Neural crest cell (in vitro differentiated cells): ENCODE data around the gene ZFAND3. TPM values are rescaled to one million over a fixed set of nuclear protein-coding genes. Genes with fewer than 3 reads are reported as not detected.
A peak's percentile ranks its signal among the peaks of the same experiment; 100 is the strongest.

Source experiments
- DNase-seq: peaks from one replicate; pipeline ENCODE4 v3.0.0; 2021; ENCODE audit warnings: low read depth, mixed read lengths, low spot score
- H3K27ac Mint-ChIP-seq: one replicate; pipeline ENCODE4 v1.8.0; 2021; ENCODE audit warnings: mild to moderate bottlenecking, mixed read lengths; ENCODE audit not compliant: unreplicated experiment
- H3K27me3 Mint-ChIP-seq: 2 replicates; pipeline ENCODE4 v1.8.0; 2021; ENCODE audit warnings: low read depth, mild to moderate bottlenecking, mixed read lengths
- H3K36me3 Mint-ChIP-seq: 2 replicates; pipeline ENCODE4 v1.8.0; 2021; ENCODE audit warnings: low read depth, mild to moderate bottlenecking, mixed read lengths
- H3K4me1 Mint-ChIP-seq: 2 replicates; pipeline ENCODE4 v1.8.0; 2021; ENCODE audit warnings: mixed read lengths
- H3K4me3 Mint-ChIP-seq: one replicate; pipeline ENCODE4 v1.8.0; 2021; ENCODE audit warnings: mild to moderate bottlenecking, mixed read lengths
- H3K9me3 Mint-ChIP-seq: 2 replicates; pipeline ENCODE4 v1.8.0; 2021; ENCODE audit warnings: mixed read lengths
- CTCF ChIP-seq: fragments of 200-600 bp; sonication (generic); conservative IDR thresholded peaks from 2 replicates; pipeline ENCODE4 v1.5.0; 2021; ENCODE audit warnings: antibody characterized with exemption, mild to moderate bottlenecking
- long read RNA-seq: library from polyadenylated mRNA; unstranded; transcript quantifications from one replicate; pipeline ENCODE4 v2.0.0, GENCODE V29; 2020
- total RNA-seq: library from RNA; stranded (reverse); gene quantifications from 2 replicates; pipeline ENCODE4 v1.2.1, GENCODE V29; 2021

Gene ZFAND3, protein sequence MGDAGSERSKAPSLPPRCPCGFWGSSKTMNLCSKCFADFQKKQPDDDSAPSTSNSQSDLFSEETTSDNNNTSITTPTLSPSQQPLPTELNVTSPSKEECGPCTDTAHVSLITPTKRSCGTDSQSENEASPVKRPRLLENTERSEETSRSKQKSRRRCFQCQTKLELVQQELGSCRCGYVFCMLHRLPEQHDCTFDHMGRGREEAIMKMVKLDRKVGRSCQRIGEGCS
- 65.9 and 74.4 TPM in 2 replicates for total RNA-seq
- long read RNA-seq, partial matches to known transcripts = 0 of 3 reads
- long read RNA-seq, other reads (novel, unspliced or antisense) = 2 of 3 reads

DNA sequence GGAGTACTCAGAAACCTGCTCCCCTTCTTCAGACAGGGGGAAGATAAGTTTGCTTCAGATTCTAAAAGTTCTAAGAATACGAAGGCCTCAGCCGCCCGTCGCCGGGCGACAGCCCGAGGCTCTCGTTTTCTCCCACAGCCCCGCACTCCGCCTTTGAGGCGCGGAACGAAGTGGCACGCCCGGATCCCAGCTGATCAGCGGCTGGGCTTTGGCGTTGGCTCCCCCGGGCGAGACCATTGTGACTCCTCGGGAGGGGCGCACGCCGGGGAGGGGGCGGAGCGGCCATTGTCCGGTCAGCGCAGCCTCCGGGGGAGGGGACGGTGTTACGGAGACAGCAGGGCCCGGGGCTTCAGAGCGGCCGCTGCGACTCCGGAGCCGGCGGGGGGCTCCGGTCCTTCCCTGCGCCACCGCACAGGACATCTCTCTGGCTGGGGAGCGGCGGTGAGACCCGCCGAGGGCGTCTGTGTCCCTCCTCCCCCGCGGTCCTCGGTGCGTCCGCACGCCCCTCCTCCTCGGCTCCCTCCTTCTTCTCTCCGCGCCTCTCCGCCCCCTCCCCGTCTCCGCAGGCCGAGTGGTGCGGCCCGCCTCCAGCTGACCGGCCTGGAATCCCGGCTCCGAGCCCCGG, at the start of gene ZFAND3:
ZFAND3 (plus strand) TSS at position 551 of the 625 bp plus-strand sequence. CDS start 219 bp downstream, outside the sequence.
- Mint-ChIP-seq H3K27ac (peak within 1 kb of the TSS; percentile 100), H3K36me3 (no peaks in the 10 kb centered on the region), H3K9me3 (no peaks in the 10 kb centered on the region), H3K4me1 (peaks cover 53% of the 10 kb centered on the region), H3K27me3 (peaks cover 7% of the 10 kb centered on the region), H3K4me3 (peak within 1 kb of the TSS; percentile 99)
- peak; percentile 98 for DNase-seq
- no peak for TF ChIP-seq CTCF

DNA sequence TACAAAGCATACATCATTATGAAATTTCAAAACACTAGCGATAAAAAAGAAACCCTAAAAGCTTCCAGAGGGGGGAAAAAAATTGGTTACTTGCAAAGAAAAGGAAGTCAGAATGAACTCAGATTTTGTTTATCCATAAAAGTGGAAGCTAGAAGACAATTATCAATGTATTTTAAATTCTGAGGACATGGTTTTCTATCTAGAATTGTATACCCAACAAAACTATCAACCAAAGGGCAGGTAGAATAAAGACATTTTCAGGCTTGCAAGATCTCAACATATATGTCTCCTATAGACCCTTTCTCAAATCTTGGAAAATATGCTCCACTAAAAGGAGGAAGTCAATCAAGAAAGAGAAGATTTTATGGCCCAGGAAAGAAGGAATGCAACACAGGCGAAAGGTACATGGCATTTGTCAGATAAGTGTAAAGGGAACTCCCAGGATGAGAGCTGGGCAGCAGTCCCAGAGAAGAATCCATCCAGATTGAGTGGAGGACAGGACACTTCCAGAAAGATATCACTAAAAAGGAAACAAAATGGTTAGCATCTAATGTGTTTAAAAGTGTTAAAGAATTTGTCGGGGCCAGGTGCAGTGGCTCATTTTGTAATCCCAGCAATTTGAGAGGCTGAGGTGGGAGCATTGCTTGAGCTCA, 45.4 kb upstream of the ZFAND3 start:
- peaks cover 11% of the 10 kb centered on the region for H3K27me3 Mint-ChIP-seq
- DNase-seq = no peak
- TF ChIP-seq CTCF = no peak
- peaks cover 27% of the 10 kb centered on the region for H3K4me1 Mint-ChIP-seq
- peaks cover 2% of the 10 kb centered on the region for H3K36me3 Mint-ChIP-seq
- H3K4me3 Mint-ChIP-seq = no peak overlapping the region
- peaks cover 9% of the 10 kb centered on the region for H3K9me3 Mint-ChIP-seq
- no peak overlapping the region for H3K27ac Mint-ChIP-seq

- TF ChIP-seq CTCF = no peak
- H3K27ac Mint-ChIP-seq = no peak overlapping the region
- H3K9me3 Mint-ChIP-seq = peaks cover 9% of the 10 kb centered on the region
- H3K36me3 Mint-ChIP-seq = peaks cover 2% of the 10 kb centered on the region
- H3K4me3 Mint-ChIP-seq = no peak overlapping the region
- H3K27me3 Mint-ChIP-seq = peaks cover 11% of the 10 kb centered on the region
- DNase-seq = no peak
- peaks cover 39% of the 10 kb centered on the region for H3K4me1 Mint-ChIP-seq
These were observed 43.0 kb upstream of the ZFAND3 start for GRCh38 chr6:37776566-37776965.

DNA sequence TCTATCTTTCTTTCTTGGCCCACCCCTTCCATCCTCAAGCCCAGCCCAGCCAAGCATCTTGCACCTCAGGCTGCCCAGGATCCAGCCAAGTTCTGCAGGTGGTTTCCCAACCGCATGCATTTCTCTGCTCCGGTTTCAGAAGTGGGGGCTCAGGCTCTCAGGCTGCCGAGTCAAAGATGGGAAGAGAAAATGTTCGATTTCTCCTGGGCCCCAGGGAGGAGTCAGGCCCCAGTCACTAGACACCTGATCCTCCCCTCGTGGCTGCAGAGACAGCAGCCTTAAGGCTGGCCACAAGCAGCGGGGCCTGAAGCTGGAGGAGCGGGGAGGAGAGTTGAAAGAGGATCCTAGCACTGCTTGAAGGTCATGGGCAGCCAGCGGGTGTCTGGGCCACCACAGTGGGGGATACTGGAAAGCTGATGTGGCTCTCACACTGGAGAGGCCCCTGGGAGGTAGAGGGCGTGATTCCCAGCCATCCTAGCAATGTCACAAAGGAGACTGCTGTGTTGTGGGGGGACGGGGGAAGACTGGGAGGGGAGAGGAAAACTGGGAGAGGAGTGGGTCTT, 42.2 kb upstream of the ZFAND3 start:
- Mint-ChIP-seq H3K4me1 (peaks cover 38% of the 10 kb centered on the region), H3K36me3 (peaks cover 2% of the 10 kb centered on the region), H3K4me3 (no peak overlapping the region), H3K27ac (no peak overlapping the region), H3K27me3 (peaks cover 11% of the 10 kb centered on the region), H3K9me3 (peaks cover 9% of the 10 kb centered on the region)
- DNase-seq = no peak
- TF ChIP-seq CTCF = no peak

DNA sequence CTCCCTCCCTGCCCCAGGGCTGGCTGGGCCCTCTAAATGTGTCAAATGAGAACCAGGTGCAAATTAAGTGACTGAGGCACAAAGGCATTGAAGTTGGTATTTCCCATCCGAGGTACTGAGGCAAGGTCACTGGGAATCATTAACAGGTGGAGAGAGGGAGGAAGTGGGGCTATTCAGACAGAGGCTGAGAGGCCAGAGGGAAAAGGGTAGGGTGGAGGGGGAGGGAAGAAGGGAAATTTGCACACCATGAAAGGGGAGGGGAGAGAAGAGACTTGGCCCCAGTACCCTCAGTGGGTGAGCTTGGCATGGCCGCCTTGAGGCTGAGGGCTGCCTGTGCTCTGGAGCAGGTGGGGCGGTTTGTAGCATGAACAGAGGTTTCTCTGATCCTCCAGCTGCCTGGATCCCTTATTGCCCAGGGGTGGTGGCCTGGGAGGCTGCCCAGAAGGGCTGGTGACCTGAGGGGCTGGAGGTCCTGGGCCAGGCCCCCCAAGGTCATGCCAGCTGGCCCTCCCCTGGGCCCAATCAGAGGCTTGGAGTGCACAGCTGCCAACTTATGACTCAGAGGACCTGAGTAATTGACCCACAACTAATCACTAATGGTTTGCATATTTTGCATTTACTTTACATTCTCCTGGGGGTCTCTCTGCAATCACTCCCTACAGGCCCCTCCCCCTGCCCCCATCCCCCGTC, 40.3 kb upstream of the ZFAND3 start:
- Mint-ChIP-seq H3K4me3 (no peak overlapping the region), H3K4me1 (peaks cover 52% of the 10 kb centered on the region)

More for the DNA sequence above, 40.3 kb upstream of the ZFAND3 start:
- Mint-ChIP-seq H3K9me3 (peaks cover 1% of the 10 kb centered on the region), H3K36me3 (no peaks in the 10 kb centered on the region), H3K27ac (no peak overlapping the region), H3K27me3 (peaks cover 14% of the 10 kb centered on the region)
- no peak for TF ChIP-seq CTCF
- no peak for DNase-seq
